HEK293T (cell line): Measurements from ENCODE around the gene CCDC146.

Experiments
- FOXA1 ChIP-seq: fragments of 450-650 bp; IDR thresholded peaks from 2 replicates; pipeline ENCODE4 v1.6.1; 2016; ENCODE audit warnings: mild to moderate bottlenecking
- FOXM1 ChIP-seq: fragments of 450-650 bp; IDR thresholded peaks from 2 replicates; pipeline ENCODE4 v1.6.1; 2017; ENCODE audit warnings: mild to moderate bottlenecking, borderline replicate concordance
- HDGF ChIP-seq: fragments of 450-650 bp; IDR thresholded peaks from 2 replicates; pipeline ENCODE4 v1.6.1; 2017; ENCODE audit warnings: antibody characterized with exemption, borderline replicate concordance
- NFRKB ChIP-seq: fragments of 450-650 bp; IDR thresholded peaks from 2 replicates; pipeline ENCODE4 v1.6.1; 2016; ENCODE audit warnings: mild to moderate bottlenecking, moderate library complexity
- TARDBP ChIP-seq: fragments of 450-650 bp; IDR thresholded peaks from 2 replicates; pipeline ENCODE4 v1.6.1; 2016

GRCh38 chr7:77339726-77340125 lies 217.3 kb downstream of the CCDC146 start:
- TF ChIP-seq HDGF (no peak), FOXM1 (no peak), FOXA1 (no peak), NFRKB (no peak), TARDBP (no peak)
